ENCODE results near the gene ICAM3.

The ICAM3 gene

DNA sequence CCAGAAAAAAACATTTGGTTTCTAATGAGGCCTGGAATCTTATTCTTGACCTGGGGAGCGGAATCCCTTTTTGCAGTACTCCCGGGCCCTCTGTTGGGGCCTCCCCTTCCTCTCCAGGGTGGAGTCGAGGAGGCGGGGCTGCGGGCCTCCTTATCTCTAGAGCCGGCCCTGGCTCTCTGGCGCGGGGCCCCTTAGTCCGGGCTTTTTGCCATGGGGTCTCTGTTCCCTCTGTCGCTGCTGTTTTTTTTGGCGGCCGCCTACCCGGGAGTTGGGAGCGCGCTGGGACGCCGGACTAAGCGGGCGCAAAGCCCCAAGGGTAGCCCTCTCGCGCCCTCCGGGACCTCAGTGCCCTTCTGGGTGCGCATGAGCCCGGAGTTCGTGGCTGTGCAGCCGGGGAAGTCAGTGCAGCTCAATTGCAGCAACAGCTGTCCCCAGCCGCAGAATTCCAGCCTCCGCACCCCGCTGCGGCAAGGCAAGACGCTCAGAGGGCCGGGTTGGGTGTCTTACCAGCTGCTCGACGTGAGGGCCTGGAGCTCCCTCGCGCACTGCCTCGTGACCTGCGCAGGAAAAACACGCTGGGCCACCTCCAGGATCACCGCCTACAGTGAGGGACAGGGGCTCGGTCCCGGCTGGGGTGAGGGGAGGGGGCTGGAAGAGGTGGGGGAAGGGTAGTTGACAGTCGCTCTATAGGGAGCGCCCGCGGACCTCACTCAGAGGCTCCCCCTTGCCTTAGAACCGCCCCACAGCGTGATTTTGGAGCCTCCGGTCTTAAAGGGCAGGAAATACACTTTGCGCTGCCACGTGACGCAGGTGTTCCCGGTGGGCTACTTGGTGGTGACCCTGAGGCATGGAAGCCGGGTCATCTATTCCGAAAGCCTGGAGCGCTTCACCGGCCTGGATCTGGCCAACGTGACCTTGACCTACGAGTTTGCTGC is 52.4 kb downstream of the ICAM3 start, which contains the start of gene ICAM4:
Gene ICAM4 (plus strand): TSS at position 153 of the 935 bp plus-strand sequence. CDS start 58 bp downstream, at position 211.
- no peaks in the 10 kb centered on the region for H3K36me3 ChIP-seq (ENCODE audit: control insufficient read depth, low read depth, low read length)
- peak within 1 kb of the TSS; percentile 44 for H3K4me3 ChIP-seq (ENCODE audit: low read length)
- H3K4me1 ChIP-seq (ENCODE audit: control insufficient read depth, low read depth, low read length), result peaks cover 18% of the 10 kb centered on the region
- H3K27ac ChIP-seq (ENCODE audit: low read length), result no peak within 1 kb of the TSS
- H3K9me3 ChIP-seq (ENCODE audit: control insufficient read depth, low read depth, low read length), result no peaks in the 10 kb centered on the region
- peaks cover 64% of the 10 kb centered on the region for H3K27me3 ChIP-seq (ENCODE audit: control insufficient read depth, insufficient read depth, low read length)
- no peak within 1 kb of the TSS for H3K9ac ChIP-seq (ENCODE audit: low read length)

DNA sequence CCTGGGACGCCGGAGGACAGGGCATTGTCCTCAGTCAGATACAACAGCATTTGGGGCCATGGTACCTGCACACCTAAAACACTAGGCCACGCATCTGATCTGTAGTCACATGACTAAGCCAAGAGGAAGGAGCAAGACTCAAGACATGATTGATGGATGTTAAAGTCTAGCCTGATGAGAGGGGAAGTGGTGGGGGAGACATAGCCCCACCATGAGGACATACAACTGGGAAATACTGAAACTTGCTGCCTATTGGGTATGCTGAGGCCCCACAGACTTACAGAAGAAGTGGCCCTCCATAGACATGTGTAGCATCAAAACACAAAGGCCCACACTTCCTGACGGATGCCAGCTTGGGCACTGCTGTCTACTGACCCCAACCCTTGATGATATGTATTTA is 54.0 kb downstream of the ICAM3 start:
- no peak overlapping the region for H3K4me3 ChIP-seq (ENCODE audit: low read length)
- no peak overlapping the region for H3K9ac ChIP-seq (ENCODE audit: low read length)
- peaks cover 7% of the 10 kb centered on the region for H3K4me1 ChIP-seq (ENCODE audit: control insufficient read depth, low read depth, low read length)
- peaks cover 47% of the 10 kb centered on the region for H3K27me3 ChIP-seq (ENCODE audit: control insufficient read depth, insufficient read depth, low read length)
- no peak overlapping the region for H3K27ac ChIP-seq (ENCODE audit: low read length)
- no peaks in the 10 kb centered on the region for H3K9me3 ChIP-seq (ENCODE audit: control insufficient read depth, low read depth, low read length)
- no peaks in the 10 kb centered on the region for H3K36me3 ChIP-seq (ENCODE audit: control insufficient read depth, low read depth, low read length)

DNA sequence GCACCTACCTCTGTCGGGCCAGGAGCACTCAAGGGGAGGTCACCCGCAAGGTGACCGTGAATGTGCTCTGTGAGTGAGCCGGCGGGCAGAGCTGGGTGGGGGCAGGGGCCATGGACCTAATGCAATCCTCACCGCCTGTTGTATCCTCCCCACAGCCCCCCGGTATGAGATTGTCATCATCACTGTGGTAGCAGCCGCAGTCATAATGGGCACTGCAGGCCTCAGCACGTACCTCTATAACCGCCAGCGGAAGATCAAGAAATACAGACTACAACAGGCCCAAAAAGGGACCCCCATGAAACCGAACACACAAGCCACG is 54.5 kb downstream of the ICAM3 start:
- Histone ChIP-seq H3K4me3 (ENCODE audit: low read length) (no peak overlapping the region), H3K9ac (ENCODE audit: low read length) (no peak overlapping the region), H3K4me1 (ENCODE audit: control insufficient read depth, low read depth, low read length) (peaks cover 5% of the 10 kb centered on the region), H3K36me3 (ENCODE audit: control insufficient read depth, low read depth, low read length) (no peaks in the 10 kb centered on the region), H3K27me3 (ENCODE audit: control insufficient read depth, insufficient read depth, low read length) (peaks cover 42% of the 10 kb centered on the region), H3K27ac (ENCODE audit: low read length) (no peak overlapping the region), H3K9me3 (ENCODE audit: control insufficient read depth, low read depth, low read length) (no peaks in the 10 kb centered on the region)

DNA sequence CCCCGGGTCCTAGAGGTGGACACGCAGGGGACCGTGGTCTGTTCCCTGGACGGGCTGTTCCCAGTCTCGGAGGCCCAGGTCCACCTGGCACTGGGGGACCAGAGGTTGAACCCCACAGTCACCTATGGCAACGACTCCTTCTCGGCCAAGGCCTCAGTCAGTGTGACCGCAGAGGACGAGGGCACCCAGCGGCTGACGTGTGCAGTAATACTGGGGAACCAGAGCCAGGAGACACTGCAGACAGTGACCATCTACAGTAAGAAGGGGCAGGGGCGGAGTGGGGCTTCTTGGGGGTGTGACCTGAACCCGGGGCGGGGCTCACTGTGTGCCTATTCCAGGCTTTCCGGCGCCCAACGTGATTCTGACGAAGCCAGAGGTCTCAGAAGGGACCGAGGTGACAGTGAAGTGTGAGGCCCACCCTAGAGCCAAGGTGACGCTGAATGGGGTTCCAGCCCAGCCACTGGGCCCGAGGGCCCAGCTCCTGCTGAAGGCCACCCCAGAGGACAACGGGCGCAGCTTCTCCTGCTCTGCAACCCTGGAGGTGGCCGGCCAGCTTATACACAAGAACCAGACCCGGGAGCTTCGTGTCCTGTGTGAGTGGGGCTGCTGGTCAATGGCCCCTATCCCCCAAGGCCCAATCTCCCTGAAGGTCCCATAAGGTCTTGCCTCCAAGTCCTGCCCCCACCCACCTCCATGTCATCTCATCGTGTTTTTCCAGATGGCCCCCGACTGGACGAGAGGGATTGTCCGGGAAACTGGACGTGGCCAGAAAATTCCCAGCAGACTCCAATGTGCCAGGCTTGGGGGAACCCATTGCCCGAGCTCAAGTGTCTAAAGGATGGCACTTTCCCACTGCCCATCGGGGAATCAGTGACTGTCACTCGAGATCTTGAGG is 55.1 kb downstream of the ICAM3 start:
- no peak overlapping the region for H3K27ac ChIP-seq (ENCODE audit: low read length)
- H3K27me3 ChIP-seq (ENCODE audit: control insufficient read depth, insufficient read depth, low read length), result peaks cover 36% of the 10 kb centered on the region
- peaks cover 5% of the 10 kb centered on the region for H3K4me1 ChIP-seq (ENCODE audit: control insufficient read depth, low read depth, low read length)
- no peak overlapping the region for H3K4me3 ChIP-seq (ENCODE audit: low read length)
- H3K9me3 ChIP-seq (ENCODE audit: control insufficient read depth, low read depth, low read length), result no peaks in the 10 kb centered on the region
- H3K9ac ChIP-seq (ENCODE audit: low read length), result no peak overlapping the region
- no peaks in the 10 kb centered on the region for H3K36me3 ChIP-seq (ENCODE audit: control insufficient read depth, low read depth, low read length)
